GM21723 (cell line): ENCODE results near the gene ZMIZ1.

Experiments used
- ATAC-seq: cut with Tn5 transposase; IDR thresholded peaks from one replicate; pipeline ENCODE4 v1.9.1; 2021; ENCODE audit warnings: mild to moderate bottlenecking, moderate library complexity; ENCODE audit not compliant: unreplicated experiment

The ZMIZ1 gene

DNA sequence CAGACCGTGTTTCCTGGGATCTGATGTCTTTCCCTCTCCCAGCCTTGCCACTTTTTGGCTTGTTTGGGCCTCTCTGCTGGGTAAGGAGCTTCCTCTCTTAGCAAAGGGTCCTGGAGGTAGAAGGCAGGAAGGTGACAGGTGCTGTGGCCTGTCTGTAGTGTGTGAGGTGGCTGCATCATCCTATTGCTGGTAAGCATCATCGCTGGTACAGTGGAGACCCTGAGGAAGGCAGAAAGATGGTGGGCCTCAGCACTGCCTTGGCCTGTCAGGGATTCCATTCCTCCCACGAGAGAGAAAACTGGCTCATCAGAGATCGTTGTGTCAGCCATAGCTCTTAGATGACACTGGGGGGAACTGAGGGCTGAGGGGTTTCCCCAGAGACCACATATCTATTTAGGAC lies 46.5 kb downstream of the ZMIZ1 start:
- ATAC-seq, result no peak

DNA sequence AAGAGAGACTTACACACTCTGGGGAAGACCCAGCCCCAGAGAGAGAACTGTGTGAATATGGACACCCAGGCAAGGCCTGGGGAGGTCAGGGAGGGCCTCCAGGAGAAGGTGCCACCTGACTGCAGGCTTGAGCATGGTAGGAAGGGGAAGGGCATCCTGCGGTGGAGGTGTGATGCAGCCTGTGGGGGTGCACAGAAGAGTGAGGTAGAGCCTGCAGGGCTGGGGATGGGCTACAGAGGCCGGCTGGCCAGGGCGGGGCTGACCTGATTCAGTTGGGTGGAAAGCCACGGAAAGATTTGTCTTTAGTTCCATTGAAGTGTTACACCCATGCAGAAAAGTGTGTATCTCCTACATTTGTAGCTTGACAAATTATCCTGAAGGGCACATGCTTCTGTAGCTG lies 47.6 kb downstream of the ZMIZ1 start:
- ATAC-seq, result peak; percentile 48

DNA sequence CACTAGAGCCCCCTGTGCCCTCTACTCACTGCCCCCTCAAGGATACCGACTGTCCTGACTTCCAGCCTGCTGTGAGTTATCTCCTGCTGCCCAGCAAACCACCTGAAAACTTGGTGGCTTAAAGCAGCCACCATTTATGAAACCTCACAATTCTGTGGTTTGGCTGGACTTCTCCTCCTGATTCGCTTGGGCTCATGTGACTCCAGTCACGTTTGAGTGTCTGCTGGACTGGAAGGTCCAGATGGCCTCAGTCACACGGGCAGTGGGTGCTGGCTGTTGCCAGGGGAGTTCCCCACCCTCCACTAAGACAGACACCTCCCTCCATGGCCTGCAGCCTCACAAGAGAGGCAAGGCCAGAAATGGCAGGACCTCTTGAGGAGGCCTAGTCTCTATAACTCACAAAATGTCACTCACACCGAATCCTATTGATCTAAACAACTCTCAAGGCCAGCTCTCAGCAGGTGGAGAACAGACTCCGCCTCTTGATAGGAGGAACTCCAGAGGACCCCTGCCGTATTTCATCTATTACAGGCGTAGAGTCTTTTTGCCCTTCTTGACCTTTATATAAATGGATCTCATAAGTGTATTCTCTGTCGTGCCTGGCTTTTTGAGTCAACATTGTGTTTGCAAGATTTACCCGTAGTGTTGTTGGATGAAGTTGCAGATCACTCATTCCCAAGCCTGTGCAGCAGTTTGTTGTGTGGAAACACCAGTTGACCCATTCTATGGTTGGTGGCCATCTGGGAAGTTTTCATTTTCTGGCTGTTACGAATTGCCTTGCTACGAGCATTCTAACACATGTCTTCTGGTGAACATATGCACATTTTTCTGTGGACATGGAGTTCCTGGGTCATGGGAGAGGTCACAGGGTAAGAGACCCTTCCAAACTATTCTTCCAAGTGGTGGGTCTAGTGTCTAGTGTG lies 48.3 kb downstream of the ZMIZ1 start:
- ATAC-seq, result peak; percentile 82

DNA sequence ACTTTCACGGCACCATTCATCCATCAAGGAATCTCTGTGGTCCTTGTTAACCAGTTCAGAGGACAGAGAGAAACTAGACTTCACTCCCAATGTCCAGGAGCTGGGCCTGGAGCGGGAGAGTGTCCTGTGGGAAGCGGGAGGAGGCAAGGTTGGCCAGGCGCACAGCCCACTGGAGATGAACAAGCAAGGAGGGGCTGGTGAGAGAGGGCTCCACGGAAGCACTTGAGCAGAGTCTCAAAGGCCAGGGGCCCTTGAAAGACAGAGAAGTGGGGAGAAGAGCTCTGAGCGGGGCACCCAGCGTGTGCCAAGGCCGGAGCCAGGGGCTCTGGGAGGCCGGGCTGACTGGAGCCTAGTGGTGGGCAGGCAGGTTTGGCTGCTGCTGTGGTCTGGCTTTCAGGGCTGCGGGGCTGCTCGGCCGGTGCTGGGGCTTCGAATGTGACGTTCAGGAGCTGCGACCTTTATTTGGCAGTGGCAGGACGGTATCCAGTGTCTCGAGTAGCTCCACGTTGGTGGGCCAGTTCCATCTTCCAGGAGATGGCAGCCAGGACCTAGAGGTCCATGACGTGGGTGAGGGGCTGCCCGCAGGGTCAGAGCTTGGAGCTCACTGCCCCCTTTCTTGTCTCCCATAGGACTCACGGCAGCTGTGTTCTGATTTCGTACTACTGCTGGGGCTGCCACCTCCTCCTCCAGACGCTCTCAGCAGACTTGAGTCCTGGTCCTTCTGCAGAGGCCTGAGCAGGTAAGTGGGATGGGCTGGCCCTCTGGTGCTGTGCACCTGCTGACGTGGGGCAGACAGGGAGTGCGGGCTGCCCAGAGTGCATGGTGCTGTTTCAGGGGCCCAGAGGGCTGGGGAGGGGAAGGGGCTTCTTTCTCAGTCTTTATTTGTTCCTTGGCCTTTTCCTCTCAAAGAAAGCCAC lies 49.8 kb downstream of the ZMIZ1 start:
- no peak for ATAC-seq

DNA sequence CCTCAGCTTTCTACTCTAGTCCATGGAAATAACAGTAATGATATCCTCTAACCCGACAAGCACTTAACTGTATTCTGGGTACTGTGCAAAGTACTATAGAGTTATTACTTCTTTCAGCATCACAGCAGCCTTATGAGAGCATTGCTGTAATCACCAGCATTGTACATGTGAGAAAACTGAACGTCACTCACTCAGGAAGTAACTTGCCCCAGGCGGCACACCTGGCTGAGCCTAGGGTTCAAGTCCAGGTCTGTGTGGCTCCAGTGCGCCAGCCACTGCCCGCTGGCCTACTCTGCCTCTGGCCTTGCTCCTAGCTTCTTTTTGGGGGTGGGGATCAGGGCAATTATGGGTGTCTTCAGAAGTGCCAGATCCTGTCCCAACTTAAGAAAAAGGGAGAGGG lies 50.5 kb downstream of the ZMIZ1 start:
- ATAC-seq, result no peak

DNA sequence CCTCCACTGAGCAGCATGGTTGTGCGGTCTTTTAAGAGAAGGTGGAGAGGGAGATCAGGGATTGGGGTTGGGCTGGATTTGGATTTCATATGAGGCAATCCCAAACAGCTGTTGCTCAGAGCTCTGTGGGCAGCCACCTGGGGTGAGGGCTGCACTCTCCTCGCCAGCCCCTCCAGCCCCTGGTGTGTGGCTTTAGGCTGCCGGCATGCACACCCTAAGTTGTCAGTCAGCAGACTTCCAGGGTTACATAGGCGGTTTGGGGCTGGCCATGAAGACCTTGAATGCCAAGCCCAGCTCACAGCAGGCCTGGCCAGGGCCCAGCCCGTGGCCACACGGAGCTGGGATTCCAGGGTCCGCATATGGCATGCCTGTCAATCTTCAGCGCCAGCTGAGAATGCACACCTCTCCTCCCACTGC lies 54.8 kb downstream of the ZMIZ1 start:
- ATAC-seq, result no peak

DNA sequence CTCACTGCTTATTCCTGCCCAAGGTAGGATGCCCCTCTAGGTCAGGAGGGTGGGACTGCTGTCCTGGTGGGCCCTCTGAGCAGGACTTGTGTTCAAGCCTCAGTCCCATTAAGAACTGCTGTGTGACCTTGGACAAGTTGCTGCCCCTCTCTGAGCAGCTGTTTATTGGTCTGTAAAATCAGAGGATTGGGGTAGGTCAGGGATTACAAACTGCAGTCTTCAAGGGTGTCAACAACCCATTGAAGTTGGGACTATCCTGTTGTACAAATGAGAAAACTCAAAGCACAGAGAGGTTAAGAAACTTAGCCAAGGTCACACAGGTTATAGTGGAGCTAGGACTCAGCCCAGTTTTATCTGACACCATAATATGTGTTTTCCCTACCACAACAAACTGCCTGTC lies 55.3 kb downstream of the ZMIZ1 start:
- no peak for ATAC-seq

DNA sequence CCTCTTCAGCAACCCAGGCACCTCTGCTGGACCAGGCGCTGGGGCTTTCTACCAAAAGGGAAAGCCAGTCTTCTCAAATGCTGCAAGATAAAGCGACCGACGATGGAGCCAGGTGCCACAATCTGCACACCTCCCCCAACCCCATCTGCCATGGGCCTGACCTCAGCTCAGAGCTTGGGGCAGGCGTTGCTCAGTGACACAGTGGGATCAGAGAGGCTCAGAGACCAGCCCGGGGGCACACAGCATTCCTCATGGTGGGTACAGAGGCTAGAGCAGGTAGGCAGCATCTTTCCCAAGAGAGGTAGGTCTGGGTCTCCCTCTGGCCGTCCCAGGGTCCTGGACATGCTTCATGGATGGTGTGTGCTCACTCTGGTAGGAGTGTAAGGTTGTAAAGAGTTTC lies 56.3 kb downstream of the ZMIZ1 start:
- ATAC-seq, result no peak

DNA sequence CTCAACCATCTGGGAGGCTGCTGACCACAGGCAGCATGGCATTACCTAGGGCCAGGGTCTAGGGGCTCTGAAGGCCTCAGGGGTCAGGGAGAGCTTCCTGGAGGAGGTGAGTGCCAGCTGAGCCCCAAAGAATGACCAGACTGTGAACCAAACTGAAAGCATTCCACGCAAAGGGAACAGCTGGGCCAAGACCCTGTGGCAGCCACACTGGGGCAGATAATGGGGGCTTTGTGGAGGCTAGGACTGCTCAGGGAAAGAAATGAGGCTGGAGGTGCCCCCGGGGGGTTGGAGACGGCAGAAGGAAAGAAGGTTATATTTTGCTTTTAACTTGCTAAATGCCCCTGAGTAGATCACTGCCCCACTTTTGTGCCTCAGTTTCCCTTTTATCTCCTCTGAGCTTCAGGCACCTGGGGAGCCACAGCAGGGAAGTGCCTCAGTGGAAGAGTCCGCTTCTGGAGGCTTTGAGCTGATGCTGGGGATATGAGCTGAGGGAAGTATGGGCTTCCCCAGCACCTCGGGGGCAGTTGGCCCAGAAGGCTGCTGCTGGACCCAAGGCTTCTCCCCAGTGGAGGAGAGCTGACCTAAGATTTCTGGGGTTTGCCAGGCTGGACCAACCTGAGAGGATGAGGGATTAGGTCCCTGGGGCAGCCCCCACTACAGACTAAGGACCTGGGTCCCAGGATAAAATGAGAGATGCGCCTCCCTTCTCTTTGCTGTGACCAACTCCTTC lies 57.8 kb downstream of the ZMIZ1 start:
- ATAC-seq, result no peak

DNA sequence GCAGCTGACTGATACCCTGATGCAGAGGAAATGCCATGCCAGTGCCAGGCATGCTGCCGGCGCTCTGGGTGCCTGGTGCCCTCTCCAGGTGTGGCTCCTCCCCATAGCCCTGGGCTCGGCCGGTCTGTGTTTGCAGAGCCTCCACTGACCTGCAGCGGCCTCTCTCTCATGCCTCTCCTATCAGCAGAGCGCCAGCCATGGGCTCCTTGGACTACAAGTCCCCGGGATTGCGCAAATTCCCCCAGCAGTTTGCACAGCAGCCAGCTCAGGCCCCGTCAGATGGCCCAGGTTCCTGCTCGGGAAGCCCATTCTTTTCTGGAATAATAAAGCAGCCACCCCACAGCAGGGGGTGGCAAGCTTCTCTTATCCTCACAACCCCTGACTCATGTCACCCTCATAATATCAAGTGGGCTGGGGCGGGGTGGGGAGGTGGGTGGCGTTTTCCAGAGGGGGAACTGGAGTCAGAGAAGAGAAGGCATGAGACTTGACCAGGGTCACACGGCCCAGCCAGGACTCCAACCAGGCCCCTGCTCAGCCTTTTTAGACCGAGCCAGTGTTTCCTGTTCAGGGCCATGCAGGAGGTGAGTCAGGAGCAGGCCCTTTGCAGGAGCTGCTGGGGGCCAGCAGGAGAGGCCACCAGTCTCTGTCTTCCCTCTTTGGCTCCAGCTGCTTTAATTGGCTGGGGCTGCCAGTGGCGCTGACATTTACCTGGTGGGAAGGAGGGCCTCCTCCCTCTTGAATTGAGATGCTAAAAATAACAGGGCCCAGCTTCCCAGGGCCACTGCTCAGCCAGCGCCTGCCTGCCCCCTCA lies 58.6 kb downstream of the ZMIZ1 start:
- no peak for ATAC-seq

DNA sequence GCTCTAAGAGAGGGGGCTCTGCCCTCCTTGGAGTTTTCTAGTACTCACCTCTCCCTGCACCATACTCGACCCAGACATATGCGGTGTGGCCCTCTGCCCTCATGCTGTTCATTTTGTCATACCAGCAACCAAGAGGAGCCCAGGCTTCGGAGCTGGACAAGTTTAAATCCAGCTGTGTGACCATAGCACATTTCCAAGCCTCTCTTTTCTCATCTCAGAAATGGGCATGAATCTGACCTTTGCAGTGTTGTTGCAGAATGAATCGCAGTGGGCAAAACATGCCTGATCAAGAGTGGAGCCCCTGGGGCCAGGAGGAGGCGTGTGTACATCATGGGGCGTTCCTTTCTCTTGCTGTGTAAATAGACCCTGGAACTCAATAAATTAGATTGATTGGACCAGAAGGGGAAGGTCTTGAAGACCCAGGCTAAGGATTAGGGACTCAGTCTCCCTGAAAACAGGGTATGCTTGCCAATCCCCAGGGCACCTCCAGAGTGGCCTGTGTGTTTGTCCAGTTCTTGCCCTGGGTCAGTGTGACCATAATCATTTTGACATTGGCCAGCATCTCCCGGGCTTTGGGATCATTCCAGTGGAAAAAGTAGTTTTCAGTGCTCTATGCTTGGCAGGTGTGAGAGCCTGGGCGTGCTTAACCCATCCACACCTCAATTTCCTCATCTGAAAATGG lies 59.6 kb downstream of the ZMIZ1 start:
- no peak for ATAC-seq

DNA sequence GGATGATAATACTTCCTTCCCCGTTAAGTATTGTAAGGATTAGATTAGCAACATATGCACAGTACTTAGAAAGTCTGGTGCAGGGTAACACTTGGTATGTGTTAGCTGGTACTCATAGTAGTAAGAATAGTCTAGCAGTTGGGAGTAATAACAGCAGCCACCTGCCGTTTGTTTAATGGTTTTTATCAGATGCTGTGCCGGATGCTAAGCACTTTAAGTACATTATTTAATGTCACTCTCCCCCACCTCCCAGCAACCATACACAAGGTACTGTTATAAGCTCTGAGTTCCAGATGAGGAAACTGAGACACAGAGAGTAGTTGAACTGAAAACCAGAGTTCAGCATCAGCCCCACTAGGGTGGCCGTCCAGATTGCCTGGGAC lies 60.1 kb downstream of the ZMIZ1 start:
- no peak for ATAC-seq

DNA sequence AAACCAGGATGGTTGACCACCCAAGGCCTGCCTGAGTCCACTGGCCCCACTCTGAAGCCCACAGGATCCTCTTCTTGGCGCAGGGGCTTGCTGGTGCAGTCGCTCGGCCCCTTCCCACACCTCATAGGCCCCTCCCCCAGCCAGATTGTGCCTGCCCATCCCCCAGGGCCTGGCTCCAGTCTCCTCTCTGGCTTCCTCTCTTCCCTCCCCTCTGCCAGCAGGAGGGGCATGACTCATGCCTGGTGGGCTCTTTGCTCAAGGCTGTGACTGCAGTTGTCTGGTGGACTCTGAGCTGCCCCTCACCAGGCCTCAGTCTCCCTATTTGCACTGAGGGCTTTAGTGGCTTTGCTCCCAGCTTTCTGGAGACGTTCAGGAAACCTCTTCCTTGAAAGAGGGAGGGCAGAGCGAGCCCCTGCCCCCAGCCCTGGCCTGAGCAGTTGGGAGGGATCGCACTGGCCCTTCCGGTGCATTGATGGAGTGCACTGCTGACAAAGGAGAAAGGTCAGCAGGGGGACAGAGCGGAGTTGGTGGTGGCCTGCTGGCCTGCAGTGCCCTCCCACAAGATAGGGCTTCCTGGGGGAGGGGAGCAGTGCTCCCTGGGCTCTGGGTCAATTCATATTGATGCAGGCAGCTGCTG lies 60.7 kb downstream of the ZMIZ1 start:
- ATAC-seq, result no peak

DNA sequence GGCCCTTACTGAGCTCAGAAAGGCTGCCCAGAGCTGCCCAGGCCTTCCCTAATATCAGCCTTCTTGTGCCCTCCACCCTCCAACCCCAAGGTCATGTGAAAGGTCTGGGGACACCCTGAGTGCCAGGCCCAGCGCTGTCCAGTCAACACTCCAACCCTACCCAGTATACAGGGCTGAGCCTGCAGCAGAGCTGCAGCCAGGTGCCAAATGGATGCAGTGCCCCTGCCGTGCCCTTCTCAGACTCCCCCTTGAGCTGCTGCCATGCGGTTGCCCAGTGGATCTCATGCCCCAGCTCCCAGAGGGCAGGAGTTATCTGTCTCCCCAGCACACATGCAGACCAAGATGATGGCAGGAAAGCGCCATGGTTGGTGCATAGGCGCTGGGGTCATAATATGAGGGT lies 61.5 kb downstream of the ZMIZ1 start:
- ATAC-seq, result no peak

DNA sequence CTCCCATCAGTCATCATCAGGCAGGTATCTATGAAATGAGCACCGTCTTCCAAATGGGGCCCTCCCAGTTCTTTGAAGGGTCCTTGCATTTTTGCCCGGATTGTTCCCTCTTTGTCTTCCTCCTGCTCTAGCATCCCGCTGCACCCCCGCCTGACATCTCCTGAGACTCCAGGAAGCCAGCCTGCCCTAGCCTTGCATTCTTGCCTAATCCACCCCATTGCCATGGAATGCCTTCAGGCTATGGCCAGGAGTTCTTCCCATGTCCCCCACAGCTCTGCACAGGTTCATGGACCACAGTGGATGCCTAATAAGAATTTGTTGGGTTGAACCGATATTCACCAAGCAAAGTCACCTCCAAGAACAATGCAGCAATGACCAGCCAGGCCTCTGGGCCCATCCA lies 62.1 kb downstream of the ZMIZ1 start:
- ATAC-seq, result no peak

DNA sequence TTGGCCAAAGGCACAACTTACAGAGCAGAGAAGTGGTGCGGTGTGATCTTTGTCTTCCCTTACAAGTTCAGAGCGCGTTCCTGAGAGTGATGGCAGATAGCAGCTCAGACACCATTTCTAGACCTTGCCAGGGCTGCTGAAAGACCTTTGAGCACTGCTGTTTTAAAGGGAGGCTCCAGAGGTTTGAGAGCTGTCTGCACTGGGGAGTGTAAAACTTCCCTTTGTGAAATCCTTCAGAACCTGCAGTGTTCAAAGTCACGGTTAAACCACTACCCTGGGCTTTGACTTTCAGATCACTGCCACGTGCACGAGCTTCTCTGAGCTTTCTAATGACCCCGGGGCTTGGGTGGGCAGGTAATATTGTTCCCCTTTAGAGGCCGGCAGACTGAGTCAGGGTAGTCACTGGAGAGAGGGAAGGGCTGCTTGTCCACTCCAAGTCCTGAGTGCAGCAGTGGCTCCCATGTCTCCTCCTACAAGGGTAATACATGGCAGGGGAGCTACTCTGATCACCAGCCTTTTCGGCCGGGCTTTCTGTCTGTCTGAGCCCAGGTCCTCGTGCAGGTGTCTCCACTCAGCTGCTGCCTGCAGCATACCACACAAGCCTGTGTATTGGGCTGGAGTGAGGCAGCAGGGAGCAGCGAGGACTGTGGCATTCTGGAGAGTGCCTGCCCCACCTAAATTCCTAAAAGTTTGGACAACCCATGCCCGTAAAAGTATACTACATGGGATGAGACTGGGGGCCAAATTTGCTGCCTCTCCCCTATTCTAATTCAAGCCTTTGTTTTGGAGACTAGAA lies 63.3 kb downstream of the ZMIZ1 start:
- no peak for ATAC-seq

DNA sequence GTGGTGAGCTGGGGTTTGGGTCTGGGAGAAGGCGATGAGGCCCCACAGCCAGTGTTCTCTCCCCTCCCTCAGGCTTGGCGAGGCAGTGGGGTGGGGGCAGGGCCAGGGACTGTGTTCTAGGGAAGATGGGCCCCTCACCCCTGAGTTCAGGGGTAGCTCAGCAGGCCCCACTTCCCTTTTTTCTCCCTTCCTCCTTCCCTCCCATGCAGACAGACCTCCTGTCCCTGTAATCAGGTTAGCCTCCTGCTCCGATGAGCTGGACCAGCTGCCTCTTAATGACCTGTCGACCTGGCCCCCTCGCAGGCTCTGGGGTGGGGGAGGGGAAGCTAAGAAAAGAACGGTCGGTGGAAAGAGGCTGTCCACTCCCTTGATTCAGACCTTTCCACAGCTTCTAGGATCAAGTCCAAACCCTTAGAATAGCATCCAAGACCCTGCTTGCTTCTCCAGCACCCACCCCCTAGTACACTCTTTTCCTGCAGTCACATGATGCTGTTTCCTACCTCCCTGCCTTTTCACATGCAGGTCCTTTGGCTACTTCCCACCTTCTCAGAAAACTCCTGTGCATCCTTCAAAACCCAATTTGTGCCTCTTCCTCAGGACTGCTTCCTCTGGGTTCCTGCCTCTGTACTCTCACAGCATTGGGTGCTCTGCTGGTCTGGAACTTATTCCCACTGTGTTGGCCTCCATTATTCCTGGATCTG lies 64.1 kb downstream of the ZMIZ1 start:
- ATAC-seq, result no peak

DNA sequence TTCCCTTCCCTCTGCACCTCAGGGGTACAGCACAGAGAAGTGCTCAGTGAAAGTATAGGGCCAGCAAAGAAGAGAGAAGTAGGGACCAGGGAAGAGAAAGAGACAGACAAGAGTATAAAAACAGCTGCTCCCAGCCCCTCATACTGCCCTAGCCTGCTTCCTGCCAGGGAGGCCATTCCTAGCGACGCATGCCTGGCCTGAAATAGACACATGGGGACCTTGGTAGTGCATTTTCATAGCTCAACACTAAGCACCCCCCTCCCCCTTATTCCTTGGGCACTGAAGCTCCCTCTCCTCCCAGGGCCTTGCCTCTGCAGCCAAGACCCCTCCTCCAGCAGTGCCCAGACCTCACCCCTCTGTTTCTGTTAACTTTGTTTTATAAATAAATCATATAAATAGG lies 64.7 kb downstream of the ZMIZ1 start:
- ATAC-seq, result no peak
